OCI-M1 (cell line): ENCODE results near the gene UBR1.
"Not testable (repeated sequence)": the region's sequence is repeated elsewhere in the genome, so short reads cannot be mapped to it uniquely, and the experiment has no call there.

Experiments used
- DNase-seq: peaks from one replicate; lab custom pipeline; 2025; lab: John Stamatoyannopoulos, UW

Gene UBR1

GRCh38 chr15:42971830-42972229 lies 134.0 kb downstream of the UBR1 start:
- DNase-seq, result no peak

- no peak for DNase-seq
These were observed 141.4 kb downstream of the UBR1 start for GRCh38 chr15:42964476-42964875.

- DNase-seq, result no peak
These were observed 150.3 kb downstream of the UBR1 start for GRCh38 chr15:42955518-42955917.

- peak; percentile 67 for DNase-seq
These were observed 151.5 kb downstream of the UBR1 start for GRCh38 chr15:42954291-42954690.

GRCh38 chr15:42948898-42949297 lies 156.9 kb downstream of the UBR1 start:
- DNase-seq, result not testable (repeated sequence)

- DNase-seq, result no peak
These were observed 165.3 kb downstream of the UBR1 start for GRCh38 chr15:42940527-42940926.

- no peak for DNase-seq
These were observed 166.0 kb downstream of the UBR1 start for GRCh38 chr15:42939841-42940240.

- DNase-seq, result no peak
These were observed 168.7 kb downstream of the UBR1 start for GRCh38 chr15:42937143-42937542.

- DNase-seq, result peak; percentile 79
These were observed 171.8 kb downstream of the UBR1 start for GRCh38 chr15:42933886-42934667.

- DNase-seq, result no peak
These were observed 172.9 kb downstream of the UBR1 start for GRCh38 chr15:42932833-42933515.

- no peak for DNase-seq
These were observed 173.9 kb downstream of the UBR1 start for GRCh38 chr15:42931702-42932486.

- no peak for DNase-seq
These were observed 176.5 kb downstream of the UBR1 start for GRCh38 chr15:42929306-42929848.

- peak; percentile 49 for DNase-seq
These were observed 184.5 kb downstream of the UBR1 start for GRCh38 chr15:42921342-42921731.

GRCh38 chr15:42920519-42921341 lies 185.1 kb downstream of the UBR1 start, which contains the start of gene TTBK2:
Gene TTBK2 (minus strand): TSS chr15:42920778. CDS start chr15:42878617, 42,161 bp downstream.
- DNase-seq, result peak; percentile 99

GRCh38 chr15:42919799-42920518 lies 185.9 kb downstream of the UBR1 start:
- DNase-seq, result peak; percentile 66

GRCh38 chr15:42919308-42919707 lies 186.5 kb downstream of the UBR1 start:
- peak; percentile 50 for DNase-seq

GRCh38 chr15:42918047-42918446 lies 187.8 kb downstream of the UBR1 start:
- DNase-seq, result peak; percentile 52

GRCh38 chr15:42915654-42916315 lies 190.1 kb downstream of the UBR1 start:
- peak; percentile 41 for DNase-seq

- DNase-seq, result peak; percentile 86
These were observed 190.9 kb downstream of the UBR1 start for GRCh38 chr15:42914728-42915497.
